AG10803 (cell line): Measurements from ENCODE around the gene ZNF350.
"Not testable (repeated sequence)": the region's sequence is repeated elsewhere in the genome, so short reads cannot be mapped to it uniquely, and the experiment has no call there.

ENCODE experiments used
- DNase-seq: peaks from one replicate; pipeline ENCODE4 v3.0.0; 2010; ENCODE audit warnings: low read depth
- H3K4me3 ChIP-seq: 2 replicates; pipeline ENCODE4 v1.5.1; 2011; ENCODE audit warnings: mild to moderate bottlenecking, low read length, control low read depth
- TF ChIP-seq, protein P1 (sequence below): conservative IDR thresholded peaks from 2 replicates; pipeline ENCODE4 v1.5.1; 2011; ENCODE audit warnings: mild to moderate bottlenecking, low read length, control low read depth, inconsistent platforms

Gene ZNF350

DNA sequence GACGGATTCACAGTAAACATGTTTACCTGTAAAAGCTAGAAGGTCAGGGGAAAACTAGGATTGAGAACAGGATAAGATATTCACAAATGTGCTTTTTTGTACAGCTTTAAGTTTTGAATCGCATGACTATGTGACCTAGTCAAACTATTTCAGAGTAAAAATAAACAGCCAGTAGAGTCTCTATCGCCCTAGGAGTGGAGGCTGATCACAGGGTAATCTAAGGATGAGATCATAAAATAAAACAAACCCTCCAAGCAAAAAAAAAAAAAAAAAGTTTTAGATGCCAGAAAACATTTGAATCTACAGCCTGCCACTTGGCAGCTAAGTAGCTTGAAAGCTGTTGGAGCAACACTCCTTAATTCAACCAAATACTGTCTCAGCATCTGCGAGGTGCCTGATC is 26.8 kb downstream of the ZNF350 start:
- TF ChIP-seq, protein P1, sequence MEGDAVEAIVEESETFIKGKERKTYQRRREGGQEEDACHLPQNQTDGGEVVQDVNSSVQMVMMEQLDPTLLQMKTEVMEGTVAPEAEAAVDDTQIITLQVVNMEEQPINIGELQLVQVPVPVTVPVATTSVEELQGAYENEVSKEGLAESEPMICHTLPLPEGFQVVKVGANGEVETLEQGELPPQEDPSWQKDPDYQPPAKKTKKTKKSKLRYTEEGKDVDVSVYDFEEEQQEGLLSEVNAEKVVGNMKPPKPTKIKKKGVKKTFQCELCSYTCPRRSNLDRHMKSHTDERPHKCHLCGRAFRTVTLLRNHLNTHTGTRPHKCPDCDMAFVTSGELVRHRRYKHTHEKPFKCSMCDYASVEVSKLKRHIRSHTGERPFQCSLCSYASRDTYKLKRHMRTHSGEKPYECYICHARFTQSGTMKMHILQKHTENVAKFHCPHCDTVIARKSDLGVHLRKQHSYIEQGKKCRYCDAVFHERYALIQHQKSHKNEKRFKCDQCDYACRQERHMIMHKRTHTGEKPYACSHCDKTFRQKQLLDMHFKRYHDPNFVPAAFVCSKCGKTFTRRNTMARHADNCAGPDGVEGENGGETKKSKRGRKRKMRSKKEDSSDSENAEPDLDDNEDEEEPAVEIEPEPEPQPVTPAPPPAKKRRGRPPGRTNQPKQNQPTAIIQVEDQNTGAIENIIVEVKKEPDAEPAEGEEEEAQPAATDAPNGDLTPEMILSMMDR = no peak
- no peak for DNase-seq
- no peak overlapping the region for H3K4me3 ChIP-seq

DNA sequence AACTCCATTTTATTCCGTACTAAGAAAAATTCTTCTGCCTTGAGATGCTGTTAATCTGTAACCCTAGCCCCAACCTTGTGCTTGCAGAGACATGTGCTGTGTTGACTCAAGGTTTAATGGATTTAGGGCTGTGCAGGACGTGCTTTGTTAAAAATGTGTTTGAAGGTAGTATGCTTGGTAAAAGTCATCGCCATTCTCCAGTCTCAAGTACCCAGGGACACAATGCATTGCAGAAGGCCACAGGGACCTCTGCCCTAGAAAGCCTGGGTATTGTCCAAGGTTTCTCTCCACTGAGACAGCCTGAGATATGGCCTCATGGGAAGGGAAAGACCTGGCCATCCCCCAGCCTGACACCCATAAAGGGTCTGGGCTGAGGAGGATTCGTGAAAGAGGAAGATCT is 28.8 kb downstream of the ZNF350 start:
- H3K4me3 ChIP-seq, DNase-seq: not testable (repeated sequence)

DNA sequence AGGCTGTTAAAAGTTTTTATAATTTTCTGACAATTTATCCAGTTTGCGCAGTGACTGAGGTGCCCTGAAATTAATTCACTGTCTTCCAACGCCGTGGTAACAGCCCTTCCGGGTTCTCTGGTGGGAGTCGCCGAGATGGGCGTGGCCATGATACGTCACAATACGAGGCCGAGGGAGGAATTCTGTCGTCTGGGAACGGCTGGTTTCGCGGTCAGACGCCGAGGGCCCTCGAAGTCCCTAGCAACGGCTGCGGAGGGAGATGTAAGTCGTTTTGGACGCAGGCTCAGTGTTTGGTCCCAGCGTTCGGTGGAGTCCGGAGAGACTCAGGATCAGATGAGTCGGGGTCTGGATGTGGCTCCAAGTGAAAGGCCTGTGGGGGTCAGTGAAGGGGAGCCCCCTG is 37.7 kb downstream of the ZNF350 start:
- peak overlapping the region; percentile 47 for H3K4me3 ChIP-seq
- TF ChIP-seq, protein P1 = no peak
- peak; percentile 33 for DNase-seq

DNA sequence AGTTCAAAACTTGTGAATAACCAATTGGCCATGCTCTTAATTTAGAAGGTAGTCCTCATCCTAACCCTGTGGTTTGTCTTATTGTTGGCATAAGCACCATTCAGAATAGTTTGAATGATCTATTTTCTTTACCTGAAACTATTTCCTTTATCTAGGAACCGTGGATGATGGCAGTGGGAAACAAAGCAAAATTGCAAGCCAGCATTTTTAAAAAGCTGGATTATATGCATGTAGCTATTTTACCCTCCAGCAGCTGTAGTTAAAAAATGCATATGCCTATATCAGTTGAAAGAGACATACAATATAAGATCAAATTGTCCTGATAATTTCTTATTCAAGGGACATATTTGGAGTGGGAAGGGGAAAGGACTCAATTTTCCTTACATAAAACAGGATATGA is 40.0 kb downstream of the ZNF350 start:
- DNase-seq = no peak
- TF ChIP-seq, protein P1 = no peak
- no peak overlapping the region for H3K4me3 ChIP-seq

DNA sequence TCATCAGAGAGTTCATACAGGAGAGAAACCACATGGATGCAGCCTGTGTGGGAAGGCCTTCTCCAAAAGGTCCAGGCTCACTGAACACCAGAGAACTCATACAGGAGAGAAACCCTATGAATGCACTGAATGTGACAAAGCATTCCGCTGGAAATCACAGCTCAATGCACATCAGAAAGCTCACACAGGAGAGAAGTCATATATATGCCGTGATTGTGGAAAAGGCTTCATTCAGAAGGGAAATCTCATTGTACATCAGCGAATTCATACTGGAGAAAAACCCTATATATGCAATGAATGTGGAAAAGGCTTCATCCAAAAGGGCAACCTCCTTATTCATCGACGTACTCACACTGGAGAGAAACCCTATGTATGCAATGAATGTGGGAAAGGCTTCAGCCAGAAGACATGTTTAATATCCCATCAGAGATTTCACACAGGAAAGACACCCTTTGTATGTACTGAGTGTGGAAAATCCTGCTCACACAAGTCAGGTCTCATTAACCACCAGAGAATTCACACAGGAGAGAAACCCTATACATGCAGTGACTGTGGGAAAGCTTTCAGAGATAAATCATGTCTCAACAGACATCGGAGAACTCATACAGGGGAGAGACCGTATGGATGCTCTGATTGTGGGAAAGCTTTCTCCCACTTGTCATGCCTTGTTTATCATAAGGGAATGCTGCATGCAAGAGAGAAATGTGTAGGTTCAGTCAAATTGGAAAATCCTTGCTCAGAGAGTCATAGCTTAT is 41.7 kb downstream of the ZNF350 start:
- TF ChIP-seq, protein P1 = no peak
- DNase-seq = no peak
- no peak overlapping the region for H3K4me3 ChIP-seq

DNA sequence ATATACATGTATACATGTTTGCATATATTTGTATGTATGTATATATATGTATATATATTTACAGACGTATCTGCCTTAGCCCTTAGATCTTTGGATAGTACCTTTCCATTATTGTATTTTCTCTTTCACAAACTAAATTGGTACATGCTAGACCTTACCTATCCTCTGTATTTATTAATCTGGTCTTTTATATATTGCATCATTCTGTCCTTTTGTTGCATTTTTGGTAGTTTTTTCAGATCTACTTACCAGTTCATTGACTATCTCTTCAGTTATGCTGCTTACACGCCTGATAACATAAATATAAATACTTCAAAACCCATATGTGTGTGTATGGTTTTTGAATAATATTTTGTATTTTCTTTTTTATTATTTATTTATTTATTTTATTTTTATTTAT is 47.7 kb downstream of the ZNF350 start:
- DNase-seq = no peak

DNA sequence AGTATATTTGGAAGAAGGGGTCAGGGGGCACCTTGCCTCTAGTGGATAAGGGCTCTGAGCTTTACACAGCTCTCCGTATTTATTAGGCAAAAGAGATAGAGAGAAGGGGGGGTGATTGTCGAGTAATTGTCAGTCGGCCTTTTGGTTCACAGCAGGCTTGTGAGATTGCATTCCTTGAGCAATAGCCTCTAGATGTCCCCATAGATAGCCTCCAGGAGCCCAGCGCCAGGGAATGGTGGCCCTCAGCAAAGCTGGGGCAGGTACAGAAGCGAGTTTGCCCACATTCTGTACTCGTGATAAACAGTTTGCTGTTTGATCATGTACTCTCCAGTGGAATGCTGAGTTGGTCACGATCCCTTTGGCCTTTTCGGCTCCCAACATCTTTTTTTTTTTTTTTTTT is 54.7 kb downstream of the ZNF350 start:
- TF ChIP-seq, protein P1 = no peak
- no peak overlapping the region for H3K4me3 ChIP-seq
- DNase-seq = no peak

More for the DNA sequence above, 47.7 kb downstream of the ZNF350 start:
- H3K4me3 ChIP-seq = no peak overlapping the region
- TF ChIP-seq, protein P1 = no peak

DNA sequence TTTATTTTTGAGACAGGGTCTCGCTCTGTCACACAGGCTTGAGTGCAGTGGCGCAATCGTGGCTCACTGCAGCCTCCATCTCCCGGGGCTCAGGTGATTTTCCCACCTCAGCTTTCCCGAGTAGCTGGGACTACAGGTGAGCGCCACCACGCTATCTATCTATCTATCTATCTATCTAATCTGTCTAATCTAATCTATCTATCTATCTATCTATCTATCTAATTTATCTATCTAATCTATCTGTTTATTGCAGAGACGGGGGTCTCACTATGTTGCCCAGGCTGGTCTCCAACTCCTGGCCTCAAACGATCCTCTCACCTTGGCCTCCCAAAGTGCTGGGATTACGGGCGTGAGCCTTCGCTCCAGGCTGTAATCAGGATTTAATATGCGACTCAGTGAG is 58.8 kb downstream of the ZNF350 start:
- TF ChIP-seq, protein P1 = no peak
- H3K4me3 ChIP-seq = peak overlapping the region; percentile 88
- no peak for DNase-seq
